ENCODE measurements around the gene LGR6. TPM values are rescaled to one million over a fixed set of nuclear protein-coding genes. Genes with fewer than 3 reads are reported as not detected.
A peak's percentile ranks its signal among the peaks of the same experiment; 100 is the strongest.
"Not testable (repeated sequence)": the region's sequence is repeated elsewhere in the genome, so short reads cannot be mapped to it uniquely, and the experiment has no call there.

The LGR6 gene
- polyA plus RNA-seq, 4 donors, result 0.71 to 1.4 (median 0.95) TPM

GRCh38 chr1:202311875-202312635, 118.5 kb downstream of the LGR6 start:
- DNase-seq (ENCODE audit: low read depth in 4 of 4, low spot score in 2 of 4), result peak in 2 of 4 donors; percentile 21 to 34

GRCh38 chr1:202315576-202316168, 122.1 kb downstream of the LGR6 start:
- DNase-seq (ENCODE audit: low read depth in 4 of 4, low spot score in 2 of 4), result peak; percentile 36 to 62 (median 50)

- no peak for DNase-seq (ENCODE audit: low read depth in 4 of 4, low spot score in 2 of 4)
These were observed 122.6 kb downstream of the LGR6 start for GRCh38 chr1:202316186-202316585.

- no peak for DNase-seq (ENCODE audit: low read depth in 4 of 4, low spot score in 2 of 4)
These were observed 124.6 kb downstream of the LGR6 start for GRCh38 chr1:202317941-202318925.

GRCh38 chr1:202319381-202320080, 125.9 kb downstream of the LGR6 start:
- DNase-seq (ENCODE audit: low read depth in 4 of 4, low spot score in 2 of 4), result no peak

- DNase-seq (ENCODE audit: low read depth in 4 of 4, low spot score in 2 of 4), result no peak
These were observed 126.4 kb downstream of the LGR6 start for GRCh38 chr1:202320081-202320405.

- DNase-seq (ENCODE audit: low read depth in 4 of 4, low spot score in 2 of 4), result no peak
These were observed 130.1 kb downstream of the LGR6 start for GRCh38 chr1:202323731-202324130.

GRCh38 chr1:202324646-202325045, 131.0 kb downstream of the LGR6 start:
- DNase-seq (ENCODE audit: low read depth in 4 of 4, low spot score in 2 of 4), result no peak

- DNase-seq (ENCODE audit: low read depth in 4 of 4, low spot score in 2 of 4), result no peak
These were observed 136.3 kb downstream of the LGR6 start for GRCh38 chr1:202329891-202330290.

GRCh38 chr1:202333861-202334260, 140.3 kb downstream of the LGR6 start:
- DNase-seq (ENCODE audit: low read depth in 4 of 4, low spot score in 2 of 4), result no peak

- DNase-seq (ENCODE audit: low read depth in 4 of 4, low spot score in 2 of 4), result no peak
These were observed 150.2 kb downstream of the LGR6 start for GRCh38 chr1:202343652-202344349.

GRCh38 chr1:202348005-202348508, 154.5 kb downstream of the LGR6 start:
- DNase-seq (ENCODE audit: low read depth in 4 of 4, low spot score in 2 of 4), result no peak

GRCh38 chr1:202348509-202349205, 155.1 kb downstream of the LGR6 start, which contains the start of gene PPP1R12B:
PPP1R12B (plus strand) TSS chr1:202348699; CDS start chr1:202348852, 153 bp downstream.
- DNase-seq (ENCODE audit: low read depth in 4 of 4, low spot score in 2 of 4), result peak; percentile 92 to 99 (median 95)

- no peak for DNase-seq (ENCODE audit: low read depth in 4 of 4, low spot score in 2 of 4)
These were observed 155.8 kb downstream of the LGR6 start for GRCh38 chr1:202349206-202349928.

GRCh38 chr1:202351725-202352124, 158.1 kb downstream of the LGR6 start:
- no peak for DNase-seq (ENCODE audit: low read depth in 4 of 4, low spot score in 2 of 4)

- DNase-seq (ENCODE audit: low read depth in 4 of 4, low spot score in 2 of 4), result not testable (repeated sequence)
These were observed 159.1 kb downstream of the LGR6 start for GRCh38 chr1:202352583-202353197.

- no peak for DNase-seq (ENCODE audit: low read depth in 4 of 4, low spot score in 2 of 4)
These were observed 162.4 kb downstream of the LGR6 start for GRCh38 chr1:202355944-202356553.

All from left renal cortex interstitium (tissue), 4 donors.